Colonic mucosa (tissue), 4 donors: ENCODE data around the gene THRA. TPM values are rescaled to one million over a fixed set of nuclear protein-coding genes. Genes with fewer than 3 reads are reported as not detected.

Experiments used
- DNase-seq: peaks from one replicate; pipeline ENCODE4 v3.0.0-alpha.2; 2020
- H3K27ac ChIP-seq: fragments of 200-600 bp; one replicate; pipeline ENCODE4 v1.8.0; 2021
- H3K27me3 ChIP-seq: fragments of 200-600 bp; one replicate; pipeline ENCODE4 v1.8.0; 2021
- H3K36me3 ChIP-seq: fragments of 200-600 bp; one replicate; pipeline ENCODE4 v1.8.0; 2021
- H3K4me1 ChIP-seq: fragments of 200-600 bp; one replicate; pipeline ENCODE4 v1.8.0; 2021; ENCODE audit warnings: mild to moderate bottlenecking
- H3K4me3 ChIP-seq: fragments of 200-600 bp; one replicate; pipeline ENCODE4 v1.8.0; 2021
- H3K9ac ChIP-seq, 2 donors: one replicate each; pipeline ENCODE4 v1.7.0; 2013; ENCODE audit warnings: control low read depth in 2 of 2, low read depth in 2 of 2, low read length in 2 of 2
- H3K9me3 ChIP-seq: fragments of 200-600 bp; one replicate; pipeline ENCODE4 v1.8.0; 2021
- intact Hi-C: fragments of 100-400 bp; cut with DNase I; formaldehyde crosslinking; loops from one replicate; pipeline ENCODE4 v1.14.1; 2022
- total RNA-seq, 2 donors: library from RNA; stranded (reverse); fragmentation: NEBNext Ultra II Directional in 1 of 2; extraction: Animal tissue kit (Norgen Biotek cat#: 25700) in 1 of 2; gene quantifications; one replicate each; pipeline ENCODE4 v1.2.1, GENCODE V29; 2021
- TF ChIP-seq, protein P1 (sequence below): fragments of 200-600 bp; IDR thresholded peaks from one replicate; pipeline ENCODE4 v1.8.0; 2022; ENCODE audit warnings: antibody characterized with exemption, mild to moderate bottlenecking
- donor health status: healthy.
- donor health status: DM: no; HTN: no; CAD: no.
- donor health status: DM: no; HTN: no; CAD: no.

THRA gene
- total RNA-seq, 2 donors from 2014 or later, result 40.3 to 44.5 TPM

DNA sequence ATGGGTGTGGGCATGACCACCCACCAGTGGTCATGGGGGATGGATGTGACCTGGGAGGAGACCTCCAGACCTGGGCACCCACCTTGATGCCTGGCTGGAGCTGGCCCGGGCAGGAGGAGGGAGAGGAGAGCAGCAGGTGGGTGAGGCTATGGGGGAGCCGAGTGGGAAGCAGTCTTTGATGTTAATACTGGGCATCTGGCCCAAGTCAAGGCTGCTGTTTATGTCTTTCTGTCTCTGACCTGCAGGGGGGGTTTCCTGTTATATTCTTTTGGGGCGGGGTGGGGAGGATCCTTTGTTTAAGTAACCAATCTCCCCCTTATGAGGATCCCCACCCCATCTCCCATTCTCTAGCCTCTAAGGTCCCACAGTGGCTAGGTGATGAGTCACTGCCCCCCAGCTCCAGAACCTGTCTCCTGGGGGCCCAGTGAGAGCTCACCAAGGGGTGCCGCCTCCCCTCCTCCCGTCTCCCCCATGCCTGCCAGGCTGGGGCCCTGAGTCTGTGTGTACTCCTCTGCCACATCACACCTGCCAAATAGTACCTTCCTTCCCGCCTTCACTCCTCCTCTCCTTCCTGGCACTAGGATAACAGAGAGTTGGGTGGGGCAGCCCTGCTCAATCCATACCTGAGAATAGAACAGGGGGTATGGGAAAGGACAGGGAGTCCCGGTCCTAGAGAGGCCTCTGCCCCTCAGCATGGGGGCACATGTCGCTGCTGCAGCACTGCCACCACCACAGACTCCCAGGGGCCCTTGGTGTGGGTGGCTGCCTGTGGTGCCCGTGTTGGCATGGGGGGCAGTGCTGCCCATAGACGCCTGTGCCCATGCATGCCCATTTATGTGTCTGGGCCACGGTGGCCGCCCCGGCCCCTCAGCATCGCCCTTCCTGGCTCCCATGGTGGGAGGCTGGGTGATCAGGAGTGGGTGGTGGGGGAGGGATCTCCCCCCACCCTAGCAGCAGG is 7.3 kb downstream of the THRA start:
- intact Hi-C loops, result no loop called here
- TF ChIP-seq, protein P1, sequence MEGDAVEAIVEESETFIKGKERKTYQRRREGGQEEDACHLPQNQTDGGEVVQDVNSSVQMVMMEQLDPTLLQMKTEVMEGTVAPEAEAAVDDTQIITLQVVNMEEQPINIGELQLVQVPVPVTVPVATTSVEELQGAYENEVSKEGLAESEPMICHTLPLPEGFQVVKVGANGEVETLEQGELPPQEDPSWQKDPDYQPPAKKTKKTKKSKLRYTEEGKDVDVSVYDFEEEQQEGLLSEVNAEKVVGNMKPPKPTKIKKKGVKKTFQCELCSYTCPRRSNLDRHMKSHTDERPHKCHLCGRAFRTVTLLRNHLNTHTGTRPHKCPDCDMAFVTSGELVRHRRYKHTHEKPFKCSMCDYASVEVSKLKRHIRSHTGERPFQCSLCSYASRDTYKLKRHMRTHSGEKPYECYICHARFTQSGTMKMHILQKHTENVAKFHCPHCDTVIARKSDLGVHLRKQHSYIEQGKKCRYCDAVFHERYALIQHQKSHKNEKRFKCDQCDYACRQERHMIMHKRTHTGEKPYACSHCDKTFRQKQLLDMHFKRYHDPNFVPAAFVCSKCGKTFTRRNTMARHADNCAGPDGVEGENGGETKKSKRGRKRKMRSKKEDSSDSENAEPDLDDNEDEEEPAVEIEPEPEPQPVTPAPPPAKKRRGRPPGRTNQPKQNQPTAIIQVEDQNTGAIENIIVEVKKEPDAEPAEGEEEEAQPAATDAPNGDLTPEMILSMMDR, result no peak

GRCh38 chr17:40070709-40071312 is 8.0 kb downstream of the THRA start:
- H3K9ac ChIP-seq, result peak overlapping the region; percentile 61 to 83
- no peaks in the 10 kb centered on the region for H3K27me3 ChIP-seq
- peak; percentile 86 for DNase-seq
- peak overlapping the region; percentile 12 for H3K4me3 ChIP-seq
- intact Hi-C loops, result no loop called here
- peak overlapping the region; percentile 91 for H3K27ac ChIP-seq
- peaks cover 70% of the 10 kb centered on the region for H3K4me1 ChIP-seq
- no peaks in the 10 kb centered on the region for H3K9me3 ChIP-seq
- TF ChIP-seq, protein P1, result no peak
- H3K36me3 ChIP-seq, result no peaks in the 10 kb centered on the region

More for the DNA sequence above, 7.3 kb downstream of the THRA start:
- peak; percentile 84 for DNase-seq
- Histone ChIP-seq H3K27me3 (no peaks in the 10 kb centered on the region), H3K36me3 (no peaks in the 10 kb centered on the region), H3K27ac (peak overlapping the region; percentile 91), H3K4me1 (peaks cover 64% of the 10 kb centered on the region), H3K4me3 (peak overlapping the region; percentile 5), H3K9ac (peak overlapping the region; percentile 60 to 83), H3K9me3 (no peaks in the 10 kb centered on the region)

- Histone ChIP-seq H3K4me3 (peak overlapping the region; percentile 12), H3K4me1 (peaks cover 72% of the 10 kb centered on the region), H3K9ac (peak overlapping the region; percentile 61 to 83), H3K27me3 (no peaks in the 10 kb centered on the region), H3K9me3 (no peaks in the 10 kb centered on the region), H3K36me3 (no peaks in the 10 kb centered on the region), H3K27ac (peak overlapping the region; percentile 91)
- intact Hi-C loops, result no loop called here
- TF ChIP-seq, protein P1, result no peak
- DNase-seq, result peak; percentile 94
These were observed 8.7 kb downstream of the THRA start for GRCh38 chr17:40071313-40072039.

DNA sequence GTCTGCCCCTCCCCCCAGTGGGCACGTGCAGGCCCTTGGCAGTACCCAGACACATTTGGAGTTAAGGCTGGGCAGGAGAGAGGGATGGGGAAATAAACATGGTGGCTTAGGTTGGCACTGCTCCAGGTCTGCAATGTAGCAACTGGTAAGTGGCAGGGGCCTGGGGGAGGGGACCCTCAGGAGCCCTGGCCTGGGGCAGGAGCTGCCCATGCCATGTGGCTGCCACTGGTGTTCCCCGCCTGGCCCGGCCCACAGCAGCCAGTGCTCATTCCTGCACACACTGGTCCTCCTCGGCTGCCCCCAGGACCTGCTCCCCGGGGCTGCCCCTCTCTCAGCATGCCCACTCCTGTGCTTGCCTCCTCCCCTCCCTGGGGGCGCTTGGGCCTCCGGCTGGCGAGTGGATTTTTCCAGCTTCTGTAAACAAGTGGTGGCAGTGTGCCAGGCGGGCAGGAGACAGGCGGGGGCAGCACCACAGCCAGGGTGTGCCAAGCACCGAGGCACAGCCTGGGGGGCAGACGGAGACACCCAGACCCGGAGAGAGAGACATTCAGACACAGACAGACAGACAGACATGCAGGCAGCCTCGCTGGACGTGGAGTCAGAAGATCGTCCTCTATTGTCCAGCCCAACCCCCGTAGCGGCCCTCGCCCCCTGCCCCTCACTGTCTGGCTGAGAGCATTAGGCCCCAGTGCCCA is 9.4 kb downstream of the THRA start:
- peak; percentile 91 for DNase-seq
- peak overlapping the region; percentile 91 for H3K27ac ChIP-seq
- peaks cover 72% of the 10 kb centered on the region for H3K4me1 ChIP-seq
- no peaks in the 10 kb centered on the region for H3K36me3 ChIP-seq
- H3K4me3 ChIP-seq, result no peak overlapping the region
- intact Hi-C loops, result no loop called here
- H3K27me3 ChIP-seq, result no peaks in the 10 kb centered on the region
- H3K9me3 ChIP-seq, result no peaks in the 10 kb centered on the region
- H3K9ac ChIP-seq, result peak overlapping the region; percentile 61 to 83
- TF ChIP-seq, protein P1, result no peak
